NCI-H82 treated with DMSO at 0.1 percent for 48 hours (cell line): ENCODE data around the gene MACROH2A1.

Experiments
- DNase-seq: peaks from one replicate; lab custom pipeline; 2025; ENCODE audit not compliant: unreplicated experiment; lab: John Stamatoyannopoulos, UW

The MACROH2A1 gene

GRCh38 chr5:135319928-135320606 lies 79.0 kb downstream of the MACROH2A1 start:
- no peak for DNase-seq

- DNase-seq: no peak
These were observed 79.6 kb downstream of the MACROH2A1 start for GRCh38 chr5:135319458-135319857.

DNA sequence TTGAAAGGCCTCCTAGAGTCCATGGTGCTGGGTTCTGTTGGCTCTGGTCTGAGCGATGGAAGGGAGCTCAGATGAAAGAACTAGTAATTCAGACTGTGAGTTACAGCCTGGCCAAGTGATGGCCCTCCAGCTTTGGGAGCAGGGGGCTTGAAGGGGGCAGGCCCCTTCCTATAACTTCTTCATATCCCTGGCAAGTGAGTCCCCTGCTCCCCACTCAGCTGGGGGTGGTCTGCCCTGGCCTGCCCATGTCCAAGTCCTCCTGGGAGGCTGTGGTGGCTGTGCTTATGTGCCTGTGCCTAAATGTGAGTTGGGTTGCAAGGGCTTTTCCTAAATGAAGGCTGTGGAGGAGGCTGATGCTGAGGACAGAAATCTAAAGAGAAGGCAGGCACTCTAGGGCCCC lies 80.1 kb downstream of the MACROH2A1 start:
- DNase-seq: no peak

DNA sequence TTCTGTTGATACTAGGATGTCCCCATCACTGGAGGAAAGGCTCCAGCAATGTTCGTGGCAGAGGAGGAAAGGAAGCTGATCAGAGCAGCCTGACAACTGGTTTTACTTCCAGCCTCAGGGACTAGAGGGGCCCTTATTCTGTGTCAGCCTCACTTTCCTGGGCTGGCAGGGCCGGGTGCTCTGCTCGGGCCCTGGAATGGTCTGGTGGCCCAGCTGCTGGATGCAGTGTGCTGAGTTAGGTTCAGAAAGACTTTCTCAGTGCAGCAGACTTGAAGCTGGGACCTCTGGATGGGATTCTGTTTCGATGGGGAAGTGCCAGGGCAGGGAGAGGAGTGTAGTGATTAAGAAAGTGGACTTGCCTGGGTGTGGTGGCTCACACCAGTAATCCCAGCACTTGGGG lies 81.0 kb downstream of the MACROH2A1 start:
- DNase-seq: no peak

DNA sequence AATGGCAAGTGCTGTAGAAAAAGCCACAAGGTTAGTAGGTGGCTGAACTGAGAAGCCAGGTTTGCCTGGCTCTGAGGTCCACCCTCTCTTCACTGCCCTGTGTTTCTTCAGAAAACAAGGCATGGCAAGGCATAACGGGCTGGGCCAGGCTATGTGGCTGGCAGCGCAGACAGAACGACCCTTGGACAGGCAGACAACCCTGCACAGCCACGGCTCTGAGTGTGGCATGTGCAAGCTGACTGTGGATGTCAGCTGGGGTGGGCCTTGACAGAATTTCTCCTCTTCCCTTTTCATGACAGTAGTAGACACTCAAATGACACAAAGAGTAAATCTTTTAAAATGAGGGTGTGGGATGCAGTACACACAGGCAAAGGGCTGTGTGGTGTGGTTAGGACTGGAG lies 81.7 kb downstream of the MACROH2A1 start:
- no peak for DNase-seq

GRCh38 chr5:135315386-135315785 lies 83.6 kb downstream of the MACROH2A1 start:
- DNase-seq: no peak

DNA sequence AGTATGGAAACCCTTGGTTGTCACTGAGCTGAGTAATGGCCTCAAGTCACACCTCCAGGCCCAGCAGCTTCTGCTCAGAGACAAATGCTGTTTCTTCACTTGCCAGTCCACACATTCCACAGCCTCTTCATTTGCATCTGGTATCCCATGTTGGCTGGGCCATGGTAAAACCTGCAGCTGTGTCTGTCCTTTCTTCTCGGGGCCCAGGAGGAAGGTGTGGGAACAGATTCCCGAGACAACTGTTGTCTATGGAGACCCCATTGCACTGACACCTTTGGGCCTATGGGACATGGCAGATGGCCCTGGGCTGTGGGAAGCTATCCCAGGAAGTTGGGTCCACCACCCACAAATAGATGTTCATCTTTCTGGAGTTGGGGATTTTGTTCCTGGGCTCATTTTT lies 85.1 kb downstream of the MACROH2A1 start:
- DNase-seq: no peak

- DNase-seq: no peak
These were observed 85.6 kb downstream of the MACROH2A1 start for GRCh38 chr5:135313405-135313804.

GRCh38 chr5:135312255-135312935 lies 86.6 kb downstream of the MACROH2A1 start:
- DNase-seq: no peak

DNA sequence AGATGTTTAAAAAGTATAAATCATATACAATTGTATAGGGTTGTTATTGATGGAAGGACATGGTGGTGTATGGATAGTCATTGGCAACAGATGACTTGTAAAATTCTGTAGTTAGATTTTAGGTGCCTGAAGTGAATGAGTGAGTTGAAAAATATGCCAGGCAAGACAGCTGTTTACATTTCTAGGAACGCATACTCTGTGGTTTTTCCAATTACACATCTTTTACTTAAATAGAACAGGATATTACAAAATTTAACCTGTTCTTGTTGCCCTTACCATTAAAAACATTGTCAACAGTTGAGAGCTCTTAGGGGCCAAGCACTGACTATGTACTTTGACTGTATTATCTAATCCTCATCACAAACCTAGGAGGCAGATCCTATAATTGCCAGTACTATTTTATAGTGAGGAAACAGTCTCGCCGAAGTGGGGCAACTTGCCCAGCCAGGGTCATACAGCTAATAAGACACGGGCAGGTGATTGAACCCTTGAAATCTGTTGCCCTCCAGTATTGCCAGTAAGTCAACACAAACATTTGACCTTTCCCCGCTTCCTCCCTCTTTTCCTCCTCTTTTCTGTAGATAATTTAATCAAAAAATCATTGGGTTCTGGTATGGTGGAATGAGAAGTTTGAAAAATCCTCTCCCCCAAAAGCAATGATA lies 88.6 kb downstream of the MACROH2A1 start:
- peak; percentile 41 for DNase-seq

- DNase-seq: no peak
These were observed 89.4 kb downstream of the MACROH2A1 start for GRCh38 chr5:135309391-135310327.

DNA sequence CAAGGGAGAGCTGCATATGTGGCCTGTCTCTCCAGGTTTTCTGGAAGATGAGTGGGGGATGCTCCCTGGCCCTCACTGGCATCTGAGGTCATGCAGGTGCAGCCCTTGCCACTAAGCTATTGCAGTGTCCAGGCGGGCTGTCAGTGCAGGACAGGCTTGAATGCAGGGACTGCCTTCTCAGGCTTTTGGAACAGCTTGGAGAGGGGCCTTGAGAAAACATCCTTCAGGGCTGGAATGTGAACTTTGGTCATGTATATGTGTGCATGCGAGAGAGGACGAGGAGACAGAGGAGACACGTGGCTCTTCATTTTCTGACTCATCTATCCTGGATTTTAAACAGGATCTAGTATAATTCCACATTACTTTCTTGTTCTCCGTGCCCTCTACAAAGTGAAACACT lies 90.3 kb downstream of the MACROH2A1 start:
- DNase-seq: no peak

GRCh38 chr5:135308245-135308644 lies 90.8 kb downstream of the MACROH2A1 start:
- DNase-seq: no peak

DNA sequence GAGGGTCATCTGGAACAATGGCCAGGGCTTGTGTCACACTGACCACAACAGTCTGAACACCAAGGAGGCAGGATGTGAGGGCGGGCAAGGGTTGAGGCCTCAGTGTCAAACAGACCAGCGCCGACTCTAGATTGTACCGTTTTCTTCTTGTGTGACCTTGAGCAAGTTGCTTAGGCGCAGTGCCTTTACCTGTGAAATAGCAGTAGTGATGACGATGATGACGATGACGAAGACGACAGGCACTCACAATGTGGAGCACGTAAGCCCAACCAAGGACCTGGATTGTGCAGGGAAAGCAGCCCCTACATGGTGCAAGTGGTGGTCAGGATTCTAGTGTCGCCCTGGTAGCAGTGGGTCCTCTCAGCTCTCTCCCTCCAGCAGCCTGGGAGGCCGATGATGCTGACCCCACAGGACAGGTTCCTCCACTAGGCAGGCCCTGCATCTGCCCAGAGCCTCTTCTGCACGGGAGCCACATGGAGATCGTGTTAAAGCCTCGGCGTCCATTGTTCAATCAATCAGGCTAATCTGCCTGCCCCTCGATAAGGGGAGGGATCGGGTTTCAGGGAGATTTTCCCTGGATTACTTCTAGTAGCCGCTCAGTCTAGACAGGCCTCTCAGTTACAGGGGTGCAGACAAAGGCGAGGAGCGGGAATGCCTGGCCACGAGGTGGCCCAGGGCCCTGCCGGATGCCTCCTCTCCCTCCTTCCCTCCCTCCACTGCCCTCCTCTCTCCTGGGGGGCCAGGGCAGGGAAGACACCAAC lies 91.7 kb downstream of the MACROH2A1 start:
- peak; percentile 93 for DNase-seq

- no peak for DNase-seq
These were observed 92.5 kb downstream of the MACROH2A1 start for GRCh38 chr5:135306557-135306956.

- DNase-seq: no peak
These were observed 94.4 kb downstream of the MACROH2A1 start for GRCh38 chr5:135304352-135305221.

DNA sequence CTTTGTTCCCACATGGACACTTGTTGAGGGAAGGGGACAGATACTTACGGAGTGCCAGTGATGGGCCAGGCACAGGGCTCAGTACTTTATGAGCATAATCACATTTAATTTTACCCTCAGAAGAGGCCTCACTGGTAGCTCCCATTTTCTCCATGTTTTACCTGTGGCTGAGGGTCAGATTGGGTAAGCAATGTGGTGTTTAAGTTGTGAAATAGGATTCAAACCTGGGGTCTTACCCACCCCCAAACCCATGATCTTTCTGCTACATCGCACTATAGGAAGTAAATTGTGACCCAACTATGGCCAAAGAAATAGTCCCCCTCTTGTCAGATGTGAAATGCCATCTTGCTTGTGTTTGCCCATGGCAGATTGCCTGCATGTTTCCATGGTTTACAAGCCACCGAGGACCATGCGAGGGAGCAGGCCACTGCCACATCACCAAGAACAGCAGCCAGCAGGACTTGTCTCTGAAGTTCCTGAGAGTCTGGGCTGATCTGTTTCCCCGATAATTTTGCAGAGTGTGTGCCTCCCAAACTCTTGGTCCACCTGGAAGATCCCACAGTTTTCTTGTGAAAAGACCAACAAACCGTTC lies 95.4 kb downstream of the MACROH2A1 start:
- no peak for DNase-seq

GRCh38 chr5:135296900-135297816 lies 101.9 kb downstream of the MACROH2A1 start:
- DNase-seq: no peak
